ENCODE measurements around the gene KCNQ1.

- TF ChIP-seq POLR2A (IDR thresholded peaks at IDR 0.05) (no peak), CTCF (IDR thresholded peaks at IDR 0.05) (no peak)
Observed at GRCh38 chr11:2811206-2812091, 366.6 kb downstream of the KCNQ1 start.

Measured in gastroesophageal sphincter (tissue), 3 donors.